HT1080 (cell line): ENCODE data around the gene ZBTB47. TPM values are rescaled to one million over a fixed set of nuclear protein-coding genes. Genes with fewer than 3 reads are reported as not detected.
A peak's percentile ranks its signal among the peaks of the same experiment; 100 is the strongest.

ENCODE experiments used
- DNase-seq: peaks from one replicate; pipeline ENCODE4 v3.0.0-alpha.2; 2015; ENCODE audit warnings: low read depth
- polyA plus RNA-seq, 2 experiments: library from polyadenylated mRNA; depleted of rRNA; stranded (reverse); fragments of >200 nt; gene quantifications; 2 replicates each; pipeline ENCODE4 v1.2.3, GENCODE V29; 2015
- total RNA-seq: library from RNA; depleted of rRNA; stranded (reverse); fragments of >200 nt; shearing (Covaris generic); gene quantifications from 2 replicates; pipeline ENCODE4 v1.2.3, GENCODE V29; 2014; rRNA removed

ZBTB47 gene
- 13.0 and 16.4 TPM in 2 replicates for total RNA-seq
- polyA plus RNA-seq (2015; cell fraction: cytosol; rRNA removed), result 6.6 and 7.8 TPM in 2 replicates
- polyA plus RNA-seq (2015; cell fraction: nucleus; rRNA removed), result 13.7 and 14.6 TPM in 2 replicates

GRCh38 chr3:42653560-42654330 is at the start of gene ZBTB47:
TSS of gene ZBTB47 (plus strand) at chr3:42653697. CDS start at chr3:42658356, 4,659 bp downstream.
- peak; percentile 21 for DNase-seq

GRCh38 chr3:42605546-42606173 is 47.8 kb upstream of the ZBTB47 start:
- DNase-seq, result no peak

GRCh38 chr3:42608581-42608980 is 44.9 kb upstream of the ZBTB47 start:
- DNase-seq, result no peak

- DNase-seq, result no peak
Observed at GRCh38 chr3:42610976-42611375, 42.5 kb upstream of the ZBTB47 start.

- DNase-seq, result no peak
Observed at GRCh38 chr3:42612217-42612616, 41.3 kb upstream of the ZBTB47 start.

- no peak for DNase-seq
Observed at GRCh38 chr3:42612928-42613327, 40.6 kb upstream of the ZBTB47 start.

- DNase-seq, result no peak
Observed at GRCh38 chr3:42613462-42613861, 40.0 kb upstream of the ZBTB47 start.

- no peak for DNase-seq
Observed at GRCh38 chr3:42631620-42632019, 21.9 kb upstream of the ZBTB47 start.

GRCh38 chr3:42632146-42632545 is 21.4 kb upstream of the ZBTB47 start:
- peak; percentile 68 for DNase-seq

GRCh38 chr3:42633544-42633943 is 20.0 kb upstream of the ZBTB47 start:
- DNase-seq, result no peak

GRCh38 chr3:42635111-42635510 is 18.4 kb upstream of the ZBTB47 start:
- DNase-seq, result peak; percentile 54

- DNase-seq, result no peak
Observed at GRCh38 chr3:42637001-42637400, 16.5 kb upstream of the ZBTB47 start.

GRCh38 chr3:42638339-42638842 is 15.1 kb upstream of the ZBTB47 start:
- no peak for DNase-seq

- no peak for DNase-seq
Observed at GRCh38 chr3:42639192-42639591, 14.3 kb upstream of the ZBTB47 start.

GRCh38 chr3:42640129-42640528 is 13.4 kb upstream of the ZBTB47 start:
- DNase-seq, result no peak

GRCh38 chr3:42640771-42641370 is 12.6 kb upstream of the ZBTB47 start:
- DNase-seq, result no peak

GRCh38 chr3:42647821-42648459 is 5.6 kb upstream of the ZBTB47 start:
- DNase-seq, result no peak

GRCh38 chr3:42649006-42649405 is 4.5 kb upstream of the ZBTB47 start:
- DNase-seq, result no peak

- DNase-seq, result no peak
Observed at GRCh38 chr3:42649783-42650182, 3.7 kb upstream of the ZBTB47 start.

GRCh38 chr3:42651248-42652091 is 2.0 kb upstream of the ZBTB47 start:
- peak; percentile 75 for DNase-seq

GRCh38 chr3:42652251-42652610 is 1.3 kb upstream of the ZBTB47 start:
- DNase-seq, result no peak
